GM18909 (cell line): ENCODE measurements around the gene NDUFS7.
A peak's percentile ranks its signal among the peaks of the same experiment; 100 is the strongest.

Source experiments
- ATAC-seq: cut with Tn5 transposase; IDR thresholded peaks from one replicate; pipeline ENCODE4 v1.9.1; 2021; ENCODE audit warnings: mild to moderate bottlenecking; ENCODE audit not compliant: unreplicated experiment, poor library complexity

Gene NDUFS7

DNA sequence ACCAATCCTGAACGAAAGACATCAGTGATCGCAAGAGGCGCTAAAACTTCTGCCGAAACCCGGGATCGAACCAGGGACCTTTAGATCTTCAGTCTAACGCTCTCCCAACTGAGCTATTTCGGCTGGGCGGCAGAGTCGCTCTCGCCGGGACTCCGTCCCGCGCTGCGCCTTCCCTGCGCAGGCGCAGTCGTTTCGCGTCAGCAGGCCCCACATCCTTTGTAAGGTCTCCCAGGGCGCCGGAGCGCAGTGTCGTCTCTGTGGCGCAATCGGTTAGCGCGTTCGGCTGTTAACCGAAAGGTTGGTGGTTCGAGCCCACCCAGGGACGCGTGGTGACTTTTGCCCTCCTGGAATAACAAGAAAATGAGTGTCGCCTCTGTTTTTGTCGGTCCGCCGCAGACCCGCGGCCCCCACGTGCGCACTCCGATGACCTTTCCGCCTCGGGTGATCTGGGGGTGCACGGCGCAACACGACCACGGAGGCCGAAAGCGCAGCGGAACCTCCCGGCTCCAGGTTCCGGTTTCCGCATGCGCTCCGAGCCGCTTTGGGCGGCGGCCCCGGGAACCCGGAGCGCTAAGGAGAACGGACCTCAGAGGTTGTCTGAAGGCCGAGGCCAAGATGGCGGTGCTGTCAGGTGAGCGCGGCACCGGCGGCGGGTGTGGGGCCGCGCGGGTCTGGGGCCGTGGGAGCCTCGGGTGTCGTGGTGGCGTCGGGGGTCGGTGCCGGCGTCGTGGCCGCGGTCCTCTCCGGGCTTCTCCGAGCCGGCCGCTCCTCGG, at the start of gene NDUFS7:
TSS of gene NDUFS7 (plus strand) at position 596 of the 773 bp plus-strand sequence. CDS start at position 616, 20 bp downstream.
- ATAC-seq = peak; percentile 81

DNA sequence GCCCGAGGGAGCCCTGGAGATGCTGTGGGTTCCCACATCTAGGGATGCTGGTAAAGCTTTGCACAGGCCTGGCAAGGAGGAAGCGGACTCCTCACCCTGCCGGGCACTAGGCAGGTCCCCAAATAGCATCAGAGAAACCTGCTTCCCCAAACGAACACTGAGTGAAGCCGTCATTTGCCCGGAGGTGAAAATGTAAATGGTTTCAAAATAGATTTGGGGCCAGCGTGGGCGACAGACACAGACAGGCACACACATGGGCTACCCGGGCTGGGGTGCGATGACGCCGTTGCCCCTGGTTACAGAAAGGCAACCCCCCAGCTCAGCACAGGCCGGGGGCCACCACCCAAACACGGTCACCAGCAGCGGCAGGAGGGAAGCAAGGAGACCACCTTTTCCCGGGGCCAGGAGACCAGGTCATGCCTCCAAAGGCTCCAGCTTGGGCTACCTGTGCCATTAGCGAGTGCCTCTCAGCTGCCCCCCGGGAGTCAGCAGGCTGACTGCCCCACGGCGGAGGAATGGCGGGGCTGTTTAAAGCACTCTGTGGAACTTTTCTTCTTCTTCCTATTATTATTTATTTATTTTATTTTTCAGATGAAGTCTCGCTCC, 47.5 kb upstream of the NDUFS7 start:
- no peak for ATAC-seq

DNA sequence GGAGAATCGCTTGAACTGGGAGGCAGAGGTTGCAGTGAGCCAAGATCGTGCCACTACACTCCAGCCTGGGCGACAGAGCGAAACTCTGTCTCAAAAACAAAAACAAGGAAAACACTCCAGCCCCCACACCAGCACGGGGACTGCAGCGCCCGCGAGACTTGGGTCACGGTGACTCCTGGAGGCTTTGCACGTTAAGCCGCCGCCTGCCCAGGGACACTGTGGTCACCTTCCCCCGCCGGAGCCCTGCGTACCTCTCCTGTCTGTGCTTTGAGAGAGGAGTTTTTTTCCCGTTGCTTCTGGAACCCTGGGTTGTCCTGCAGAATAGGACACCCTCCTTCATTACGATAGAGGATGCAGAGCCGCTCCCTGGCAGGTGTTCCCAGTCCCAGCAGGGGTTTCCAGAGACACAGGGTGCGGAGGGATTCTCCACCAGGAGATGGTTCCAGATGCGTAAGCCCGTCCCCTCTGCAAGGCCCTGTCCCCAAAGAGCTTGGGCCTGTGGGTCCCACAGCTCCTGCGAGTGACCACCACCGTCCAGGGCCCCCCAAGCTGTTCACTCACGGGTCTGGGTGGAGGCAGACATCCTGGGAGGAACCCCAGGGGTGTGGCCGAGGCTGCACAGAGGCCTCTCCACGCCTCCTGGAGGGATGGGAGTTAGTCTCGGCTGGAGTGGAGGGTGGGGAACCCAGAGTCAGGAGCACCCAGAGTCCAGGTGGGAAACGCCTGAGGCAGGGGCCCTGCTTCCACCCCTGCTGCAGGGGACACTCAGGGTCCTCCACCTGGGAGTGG, 42.8 kb upstream of the NDUFS7 start:
- ATAC-seq = no peak

DNA sequence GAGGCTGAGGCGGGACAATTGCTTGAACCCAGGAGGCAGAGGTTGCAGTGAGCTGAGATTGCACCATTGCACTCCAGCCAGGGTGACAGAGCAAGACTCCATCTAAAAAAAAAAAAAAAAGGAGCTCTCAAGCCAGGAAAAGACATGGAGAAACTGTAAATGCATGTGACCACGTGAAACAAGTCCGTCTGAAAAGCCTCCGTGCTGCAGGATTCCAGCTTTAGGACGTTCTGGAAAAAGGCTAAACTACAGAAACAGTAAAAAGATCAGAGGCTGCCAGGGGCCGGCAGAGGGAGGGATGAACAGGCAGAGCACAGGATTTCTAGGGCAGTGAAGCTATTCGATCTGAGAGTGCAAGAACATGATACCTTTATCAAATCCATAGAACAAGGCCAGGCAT, 40.7 kb upstream of the NDUFS7 start:
- no peak for ATAC-seq

DNA sequence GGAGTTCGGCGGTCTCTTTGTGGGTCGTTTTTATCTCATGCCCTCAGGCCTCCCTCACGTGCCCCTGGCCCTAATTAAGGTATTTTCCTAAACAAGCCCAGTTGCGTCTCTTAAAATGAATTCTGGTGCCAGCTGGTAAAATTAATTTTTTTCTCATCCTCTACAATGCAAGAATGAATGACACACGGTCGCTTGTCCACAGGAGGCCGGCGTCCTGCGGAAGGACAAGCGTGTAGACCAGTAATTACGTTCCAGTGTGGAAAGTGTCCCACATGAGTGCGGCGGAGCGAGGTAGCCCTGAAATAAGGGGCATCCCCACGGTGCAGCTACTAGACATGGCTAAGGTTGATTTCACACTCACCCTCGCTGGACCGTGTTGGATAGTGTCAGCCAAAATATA, 34.5 kb upstream of the NDUFS7 start:
- ATAC-seq = no peak

DNA sequence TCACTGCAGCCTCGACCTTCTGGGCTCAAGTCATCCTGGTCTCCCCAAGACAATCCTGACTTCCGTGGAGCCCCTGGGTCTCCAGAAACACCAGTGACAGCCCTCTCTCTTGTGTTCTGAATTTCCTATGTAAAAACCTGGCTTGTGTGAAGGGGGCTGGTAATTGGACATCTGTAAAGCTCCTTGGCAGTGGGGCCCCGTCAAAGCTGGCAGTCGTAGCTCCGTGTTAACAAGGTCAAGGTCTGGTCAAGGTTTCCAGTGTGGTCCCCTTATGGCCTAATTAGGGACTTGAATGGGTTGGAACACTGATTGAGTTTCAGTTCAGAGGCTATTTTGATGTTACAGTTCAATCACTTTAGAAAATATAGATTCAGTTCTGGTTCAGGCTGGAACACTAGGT, 32.8 kb upstream of the NDUFS7 start:
- ATAC-seq = no peak

DNA sequence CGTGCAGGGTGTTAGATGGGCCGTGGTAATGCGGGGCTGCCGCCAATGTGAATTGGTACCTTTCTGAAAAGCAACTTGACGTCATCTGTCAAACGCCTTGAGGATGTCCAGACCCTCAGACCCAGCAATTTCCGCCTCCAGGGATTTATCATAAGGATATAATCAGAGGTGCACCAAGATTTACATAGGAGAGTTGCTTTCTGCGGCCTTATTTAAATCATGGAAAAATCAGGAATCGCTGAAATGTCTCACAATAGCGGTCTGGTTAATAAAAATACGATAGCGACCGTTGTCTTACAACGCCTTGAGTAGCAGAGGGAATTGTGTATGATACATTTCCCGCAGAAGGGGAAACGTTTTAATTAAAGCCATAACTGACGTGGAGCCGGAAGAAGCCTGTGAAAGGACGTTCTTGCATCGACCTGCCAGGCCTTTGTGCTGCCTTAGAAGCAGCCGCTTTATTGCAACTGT, 32.3 kb upstream of the NDUFS7 start:
- ATAC-seq = no peak

DNA sequence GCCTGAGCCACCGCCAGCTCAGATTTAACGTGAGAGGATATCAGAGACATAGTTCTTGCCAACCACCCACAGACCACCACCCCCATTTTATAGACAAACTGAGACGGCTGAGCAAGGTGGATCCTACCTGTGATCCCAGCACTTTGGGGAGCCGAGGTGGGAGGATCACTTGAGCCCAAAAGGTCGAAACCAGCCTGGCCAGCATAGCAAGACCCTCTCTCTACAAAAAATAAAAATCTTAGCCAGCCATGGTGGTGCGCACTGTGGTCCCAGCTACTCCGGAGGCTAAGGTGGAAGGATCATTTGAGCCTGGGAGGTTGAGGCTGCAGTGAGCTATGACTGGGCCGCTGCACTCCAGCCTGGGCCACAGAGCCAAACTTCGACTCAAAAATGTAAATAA, 30.6 kb upstream of the NDUFS7 start:
- no peak for ATAC-seq

DNA sequence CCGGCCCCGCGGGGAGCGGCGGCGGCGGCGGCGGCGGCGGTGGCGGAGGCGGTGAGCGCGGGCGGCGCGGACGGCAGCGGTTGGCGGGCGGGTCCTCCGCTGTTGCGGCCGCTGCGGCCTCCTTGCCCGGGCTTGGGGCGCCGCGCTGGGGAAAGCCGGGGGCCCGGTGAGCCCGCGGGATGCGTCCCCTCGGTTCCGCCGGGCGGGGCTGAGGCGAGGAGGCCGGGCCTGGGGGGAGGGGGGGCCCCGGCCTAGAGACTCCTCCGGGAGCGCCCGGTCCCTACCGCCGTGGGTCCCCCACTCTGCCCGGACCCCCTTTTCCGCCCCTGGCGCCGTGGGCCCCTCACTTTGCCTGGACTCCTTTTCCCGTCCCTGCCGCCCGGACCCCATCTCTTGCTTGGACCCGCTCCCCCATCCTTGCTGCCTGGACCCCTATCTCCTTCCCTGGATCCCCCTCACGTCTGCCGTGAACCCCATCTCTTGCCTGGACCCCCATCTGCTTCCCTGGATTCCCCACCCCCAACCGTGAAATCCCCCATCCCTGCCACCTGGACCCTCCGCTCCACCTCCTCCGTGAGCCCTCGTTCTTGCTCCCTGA, 28.6 kb upstream of the NDUFS7 start:
- no peak for ATAC-seq

DNA sequence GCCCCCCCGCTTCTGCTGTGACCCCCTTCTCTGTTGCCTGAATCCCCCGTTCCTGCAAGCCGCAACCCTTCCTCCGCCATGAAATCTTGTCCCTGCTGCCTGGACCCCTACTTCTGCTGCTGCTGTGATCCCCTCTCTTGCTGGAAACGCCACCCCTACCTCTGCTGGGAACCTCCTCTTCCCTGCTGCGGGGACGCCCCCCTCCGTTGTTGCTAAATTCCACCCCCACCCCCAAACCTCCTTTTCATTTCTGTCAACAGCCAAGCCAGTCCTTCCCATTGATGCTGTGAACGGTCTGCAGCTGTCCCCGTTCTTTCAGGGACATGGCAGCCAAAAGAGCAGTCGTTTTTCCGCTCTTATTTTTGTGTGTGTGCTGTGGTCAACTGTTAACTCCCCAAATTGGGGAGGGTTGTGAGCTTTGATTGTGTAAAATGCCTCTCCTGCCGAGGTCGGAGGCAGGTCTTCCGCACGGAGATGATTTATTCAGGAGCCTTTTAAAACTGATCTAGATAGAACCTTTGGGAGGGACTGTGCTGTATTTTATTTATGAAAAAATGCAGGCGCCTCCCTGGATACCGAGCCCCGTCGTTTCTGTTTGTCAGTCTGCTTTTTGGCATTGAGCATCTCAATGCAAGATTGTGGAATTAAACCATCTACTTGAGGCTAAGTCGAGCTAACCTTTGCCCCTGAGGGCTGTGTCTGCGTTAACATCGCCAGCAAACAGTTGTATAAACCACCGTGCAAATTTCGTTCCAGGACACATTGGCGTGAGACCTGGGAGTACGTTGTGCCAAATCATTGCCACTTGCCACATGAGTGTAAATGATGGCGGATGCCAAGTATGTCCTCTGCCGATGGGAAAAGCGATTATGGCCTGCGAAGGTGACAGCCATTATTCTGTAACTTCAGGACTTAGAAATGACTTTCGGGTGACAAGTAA, 27.9 kb upstream of the NDUFS7 start:
- no peak for ATAC-seq

DNA sequence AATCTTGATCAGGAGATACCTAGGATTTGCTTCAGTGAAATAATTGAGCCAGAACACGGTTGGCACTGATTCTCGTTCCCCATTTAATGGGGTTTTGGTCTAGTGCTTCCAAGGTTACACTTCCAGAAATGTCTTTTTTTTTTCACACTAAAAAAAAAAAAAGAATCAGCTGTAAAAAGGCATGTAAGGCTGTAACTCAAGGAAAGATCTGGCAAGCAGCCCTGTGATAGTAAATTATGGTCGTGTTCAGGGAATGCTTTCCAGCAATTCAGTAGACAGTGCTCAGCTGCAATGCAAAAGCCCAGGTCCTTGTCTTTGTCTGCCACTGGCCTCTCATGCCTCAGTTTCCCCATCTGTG, 27.2 kb upstream of the NDUFS7 start:
- ATAC-seq = no peak

DNA sequence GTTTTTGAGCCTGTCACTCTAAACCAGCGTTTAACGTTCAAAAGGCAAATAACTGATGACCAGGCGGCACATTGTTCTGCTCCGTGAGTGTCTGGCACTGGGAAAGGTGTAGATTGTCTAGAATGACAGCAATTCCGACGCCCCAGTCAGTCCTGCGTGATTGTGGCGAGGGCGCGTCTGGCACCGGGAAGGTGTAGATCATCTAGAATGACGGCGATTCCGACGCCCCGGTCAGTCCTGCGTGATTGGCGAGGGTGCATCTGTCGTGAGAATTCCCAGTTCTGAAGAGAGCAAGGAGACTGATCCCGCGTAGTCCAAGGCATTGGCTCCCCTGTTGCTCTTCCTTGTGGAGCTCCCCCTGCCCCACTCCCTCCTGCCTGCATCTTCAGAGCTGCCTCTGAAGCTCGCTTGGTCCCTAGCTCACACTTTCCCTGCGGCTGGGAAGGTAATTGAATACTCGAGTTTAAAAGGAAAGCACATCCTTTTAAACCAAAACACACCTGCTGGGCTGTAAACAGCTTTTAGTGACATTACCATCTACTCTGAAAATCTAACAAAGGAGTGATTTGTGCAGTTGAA, 26.1 kb upstream of the NDUFS7 start:
- ATAC-seq = no peak

DNA sequence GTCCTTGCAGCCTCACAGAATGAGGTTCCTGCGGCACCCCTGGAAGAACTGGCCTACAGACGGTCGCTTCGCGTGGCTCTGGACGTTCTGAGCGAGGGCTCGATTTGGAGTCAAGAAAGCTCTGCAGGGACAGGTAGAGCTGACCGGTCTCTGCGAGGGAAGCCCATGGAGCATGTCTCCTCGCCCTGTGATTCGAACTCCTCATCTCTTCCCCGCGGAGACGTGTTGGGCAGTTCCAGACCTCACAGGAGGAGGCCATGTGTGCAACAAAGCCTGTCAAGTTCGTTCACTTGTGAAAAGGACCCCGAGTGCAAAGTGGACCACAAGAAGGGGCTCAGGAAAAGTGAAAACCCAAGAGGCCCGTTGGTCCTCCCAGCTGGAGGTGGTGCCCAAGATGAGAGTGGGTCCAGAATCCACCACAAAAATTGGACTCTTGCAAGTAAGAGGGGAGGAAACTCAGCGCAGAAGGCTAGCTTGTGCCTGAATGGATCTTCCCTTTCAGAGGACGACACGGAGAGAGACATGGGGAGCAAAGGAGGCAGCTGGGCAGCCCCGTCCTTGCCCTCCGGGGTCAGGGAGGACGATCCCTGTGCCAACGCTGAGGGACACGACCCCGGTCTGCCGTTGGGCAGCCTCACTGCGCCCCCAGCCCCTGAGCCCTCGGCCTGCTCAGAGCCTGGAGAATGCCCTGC, 23.4 kb upstream of the NDUFS7 start:
- ATAC-seq = no peak

DNA sequence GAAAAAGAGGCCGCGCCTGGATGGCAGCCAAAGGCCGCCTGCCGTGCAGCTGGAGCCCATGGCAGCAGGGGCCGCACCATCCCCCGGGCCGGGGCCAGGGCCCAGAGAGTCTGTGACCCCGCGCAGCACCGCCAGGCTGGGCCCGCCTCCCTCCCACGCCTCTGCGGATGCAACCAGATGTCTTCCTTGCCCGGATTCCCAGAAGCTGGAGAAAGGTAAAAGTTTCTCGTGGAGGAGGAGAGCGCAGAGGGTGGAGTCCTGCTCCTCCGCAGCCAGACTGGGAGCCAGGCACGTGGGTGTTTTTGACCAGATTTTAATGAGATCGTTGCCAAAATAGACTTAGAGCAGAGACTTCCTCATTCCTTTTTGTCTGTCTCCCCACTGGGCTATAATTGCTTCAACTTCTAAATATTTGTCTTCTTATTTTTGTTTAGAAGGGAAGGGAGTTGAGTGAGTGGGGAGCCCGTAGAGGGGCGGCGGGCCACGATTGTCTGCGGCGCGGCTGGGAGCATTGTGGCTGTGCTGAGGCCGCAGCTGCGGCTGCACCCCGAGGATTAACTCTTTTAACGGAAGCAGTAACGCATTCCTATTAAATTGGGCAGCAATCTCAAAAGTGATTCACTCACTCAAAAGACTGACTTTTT, 22.8 kb upstream of the NDUFS7 start:
- no peak for ATAC-seq

DNA sequence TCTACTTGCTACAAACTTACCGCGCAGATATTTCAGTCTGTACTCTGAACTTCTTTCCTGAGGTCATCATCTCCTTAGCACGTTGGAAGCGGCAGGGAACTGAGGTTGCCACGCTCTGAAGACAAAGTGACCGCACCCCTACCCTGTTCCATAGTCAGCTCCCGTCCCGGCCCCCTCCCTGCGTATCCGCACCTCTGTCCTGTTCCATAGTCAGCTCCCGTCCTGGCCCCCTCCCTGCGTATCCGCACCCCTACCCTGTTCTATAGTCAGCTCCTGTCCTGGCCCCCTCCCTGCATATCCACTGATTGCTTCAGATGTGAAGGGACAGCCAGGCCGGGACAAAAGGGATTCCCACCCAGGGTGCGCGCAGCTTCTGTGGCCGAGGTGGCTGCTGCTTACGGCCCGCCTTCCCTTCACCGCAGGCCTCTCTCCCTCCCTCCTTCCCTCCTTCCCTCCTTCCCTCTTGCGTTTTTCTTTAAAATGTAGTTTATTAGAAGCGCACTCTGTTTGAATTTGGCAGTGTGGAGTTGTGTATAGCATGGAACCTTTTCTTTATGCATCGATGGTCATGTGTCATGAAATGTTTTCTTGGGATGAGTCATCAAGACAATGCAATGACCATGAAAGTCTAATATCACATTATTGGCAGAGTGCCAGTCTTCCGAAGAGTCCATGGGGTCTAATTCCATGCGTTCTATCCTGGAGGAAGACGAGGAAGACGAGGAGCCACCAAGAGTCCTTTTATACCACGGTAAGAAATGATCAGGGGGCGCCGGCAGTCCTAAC, 21.9 kb upstream of the NDUFS7 start:
- ATAC-seq = no peak

DNA sequence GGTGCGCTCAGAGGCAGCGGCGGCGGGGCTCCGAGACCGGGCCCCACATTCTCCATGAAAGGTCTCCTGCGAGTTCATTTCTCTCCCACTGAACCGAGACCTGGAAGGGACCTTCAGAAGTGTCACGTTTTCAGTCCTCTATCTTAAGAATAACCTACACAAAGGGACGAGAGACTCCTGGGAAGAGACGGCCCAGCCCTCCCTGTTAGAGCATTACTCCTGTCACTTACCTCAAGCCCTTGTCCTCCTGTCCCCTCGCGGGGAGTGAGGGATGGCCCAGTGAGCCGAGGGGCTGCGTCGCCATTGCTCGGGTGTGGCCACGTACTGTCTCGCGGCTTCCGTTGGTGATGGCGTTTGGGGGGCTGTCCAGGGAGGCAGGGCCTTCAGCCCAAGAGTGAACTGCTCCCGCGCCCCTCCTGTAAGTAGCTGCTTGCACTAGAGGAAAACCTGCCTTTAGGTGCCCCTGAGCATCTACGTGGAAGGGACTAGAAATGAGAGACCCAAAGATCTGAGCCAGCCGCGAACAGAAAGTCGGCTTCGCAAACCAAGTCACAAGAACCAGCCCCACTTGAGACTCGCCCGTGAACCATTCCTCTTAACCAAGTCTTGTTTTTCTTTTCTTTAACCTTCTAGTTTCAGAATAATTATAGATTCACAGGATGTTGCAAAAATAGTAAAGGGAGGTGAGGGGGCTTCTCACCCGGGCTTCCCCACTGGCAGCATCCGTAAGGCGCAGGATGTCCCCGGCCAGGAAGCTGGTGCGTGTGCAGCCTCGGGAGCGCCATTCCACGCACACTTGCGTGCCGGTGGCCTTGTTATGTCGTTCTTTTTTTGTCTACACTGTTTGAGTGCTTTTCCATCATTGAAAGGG, 21.1 kb upstream of the NDUFS7 start:
- ATAC-seq = no peak

DNA sequence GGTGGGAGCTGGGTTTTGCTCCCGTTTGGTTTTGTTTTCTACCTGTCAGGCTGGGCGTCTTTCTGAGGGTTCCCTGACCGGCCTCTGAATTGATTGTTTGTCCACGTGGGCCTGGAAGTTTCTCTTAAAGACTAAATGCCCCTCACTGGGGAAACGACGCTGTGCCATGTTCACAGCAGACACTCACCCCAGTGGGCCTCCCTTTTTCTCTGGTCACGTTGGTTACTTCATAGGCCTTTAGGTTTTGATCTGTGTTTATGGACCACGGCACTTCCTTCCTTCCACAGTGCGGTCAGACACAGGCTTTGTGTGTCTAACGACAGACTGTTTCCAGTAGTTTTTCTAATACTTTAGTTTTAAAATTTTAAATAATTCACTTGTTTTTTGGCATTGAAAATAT, 20.1 kb upstream of the NDUFS7 start:
- no peak for ATAC-seq
